ENCODE measurements around the gene MLYCD.

GRCh38 chr16:83891742-83892141 is 7.2 kb upstream of the MLYCD start:
- TF ChIP-seq REST (IDR thresholded peaks at IDR 0.05; ENCODE audit: low read depth, low read length) (no peak), SUZ12 (IDR thresholded peaks at IDR 0.05; ENCODE audit: unreplicated experiment) (no peak), BHLHE40 (IDR thresholded peaks at IDR 0.05; ENCODE audit: borderline replicate concordance in 1 of 2, low read depth in 2 of 2, low read length in 1 of 2) (no peak), CTCF (IDR thresholded peaks at IDR 0.05 in 2 of 3, conservative IDR thresholded peaks at IDR 0.05 in 1 of 3; ENCODE audit: control insufficient read depth in 2 of 3, extremely low read depth in 1 of 3, insufficient read depth in 1 of 3, low read depth in 3 of 3, low read length in 3 of 3) (no peak)

All from GM12878 (cell line).